HEK293 (cell line): ENCODE results near the gene RFPL2.

ENCODE experiments used
- ATF2 ChIP-seq: fragments of 450-650 bp; formaldehyde crosslinking; IDR thresholded peaks from 2 replicates; pipeline ENCODE4 v1.5.1; 2016; ENCODE audit warnings: missing biosample characterization, missing genetic modification characterization, low read depth
- BCL6B ChIP-seq: fragments of 450-650 bp; formaldehyde crosslinking; IDR thresholded peaks from 2 replicates; pipeline ENCODE4 v1.5.1; 2017; ENCODE audit warnings: missing biosample characterization, missing genetic modification characterization
- HOXD13 ChIP-seq: sonication (generic); formaldehyde crosslinking; IDR thresholded peaks from 2 replicates; pipeline ENCODE4 v1.8.0; 2022; ENCODE audit warnings: missing genetic modification reagents, borderline replicate concordance
- ZBTB1 ChIP-seq: fragments of 450-650 bp; formaldehyde crosslinking; IDR thresholded peaks from 2 replicates; pipeline ENCODE4 v1.5.1; 2016; ENCODE audit warnings: missing biosample characterization, missing genetic modification characterization
- ZBTB20 ChIP-seq: fragments of 450-650 bp; formaldehyde crosslinking; IDR thresholded peaks from 2 replicates; pipeline ENCODE4 v1.5.1; 2016; ENCODE audit warnings: missing biosample characterization, missing genetic modification characterization
- ZEB2 ChIP-seq: fragments of 450-650 bp; formaldehyde crosslinking; IDR thresholded peaks from 2 replicates; pipeline ENCODE4 v1.5.1; 2016; ENCODE audit warnings: missing biosample characterization, missing genetic modification characterization
- ZFP37 ChIP-seq: fragments of 450-650 bp; formaldehyde crosslinking; IDR thresholded peaks from 2 replicates; pipeline ENCODE4 v1.5.1; 2016; ENCODE audit warnings: missing biosample characterization, missing genetic modification characterization
- ZNF114 ChIP-seq: fragments of 450-650 bp; formaldehyde crosslinking; IDR thresholded peaks from 2 replicates; pipeline ENCODE4 v1.5.0; 2017; ENCODE audit warnings: missing biosample characterization, missing genetic modification characterization
- ZNF174 ChIP-seq: fragments of 450-650 bp; formaldehyde crosslinking; IDR thresholded peaks from 2 replicates; pipeline ENCODE4 v1.5.0; 2017; ENCODE audit warnings: missing biosample characterization, mild to moderate bottlenecking, missing genetic modification characterization
- ZNF19 ChIP-seq: fragments of 450-650 bp; formaldehyde crosslinking; IDR thresholded peaks from 2 replicates; pipeline ENCODE4; 2016; ENCODE audit warnings: missing biosample characterization, missing genetic modification characterization, low read depth
- ZNF221 ChIP-seq: fragments of 450-650 bp; formaldehyde crosslinking; IDR thresholded peaks from 2 replicates; pipeline ENCODE4 v1.5.1; 2017; ENCODE audit warnings: missing biosample characterization, missing genetic modification characterization, borderline replicate concordance
- ZNF280D ChIP-seq: fragments of 450-650 bp; formaldehyde crosslinking; IDR thresholded peaks from 2 replicates; pipeline ENCODE4 v1.5.1; 2016; ENCODE audit warnings: missing biosample characterization, missing genetic modification characterization
- ZNF311 ChIP-seq: fragments of 450-650 bp; formaldehyde crosslinking; IDR thresholded peaks from 2 replicates; pipeline ENCODE4 v1.5.1; 2017; ENCODE audit warnings: missing biosample characterization, missing genetic modification characterization, borderline replicate concordance
- ZNF341 ChIP-seq: fragments of 450-650 bp; formaldehyde crosslinking; IDR thresholded peaks from 2 replicates; pipeline ENCODE4; 2016; ENCODE audit warnings: low read depth, missing biosample characterization, missing genetic modification characterization
- ZNF394 ChIP-seq: fragments of 450-650 bp; formaldehyde crosslinking; IDR thresholded peaks from 2 replicates; pipeline ENCODE4 v1.5.1; 2016; ENCODE audit warnings: missing biosample characterization, missing genetic modification characterization, mild to moderate bottlenecking, moderate library complexity, borderline replicate concordance
- ZNF398 ChIP-seq: fragments of 450-650 bp; formaldehyde crosslinking; IDR thresholded peaks from 2 replicates; pipeline ENCODE4 v1.5.1; 2017; ENCODE audit warnings: missing biosample characterization, missing genetic modification characterization
- ZNF510 ChIP-seq: fragments of 450-650 bp; formaldehyde crosslinking; IDR thresholded peaks from 2 replicates; pipeline ENCODE4 v1.5.1; 2018; ENCODE audit warnings: mild to moderate bottlenecking, missing genetic modification characterization, missing biosample characterization; ENCODE audit not compliant: insufficient replicate concordance
- ZNF514 ChIP-seq: fragments of 450-650 bp; formaldehyde crosslinking; IDR thresholded peaks from 2 replicates; pipeline ENCODE4 v1.5.1; 2016; ENCODE audit warnings: missing biosample characterization, missing genetic modification characterization
- ZNF548 ChIP-seq: fragments of 450-650 bp; formaldehyde crosslinking; IDR thresholded peaks from 2 replicates; pipeline ENCODE4 v1.5.1; 2016; ENCODE audit warnings: missing biosample characterization, missing genetic modification characterization
- ZNF580 ChIP-seq: fragments of 450-650 bp; formaldehyde crosslinking; IDR thresholded peaks from 2 replicates; pipeline ENCODE4 v1.5.1; 2016; ENCODE audit warnings: missing biosample characterization, missing genetic modification characterization
- ZNF639 ChIP-seq: fragments of 450-650 bp; formaldehyde crosslinking; IDR thresholded peaks from 2 replicates; pipeline ENCODE4 v1.5.1; 2016; ENCODE audit warnings: missing biosample characterization, missing genetic modification characterization
- ZNF785 ChIP-seq: fragments of 450-650 bp; formaldehyde crosslinking; IDR thresholded peaks from 2 replicates; pipeline ENCODE4 v1.5.1; 2016; ENCODE audit warnings: missing biosample characterization, missing genetic modification characterization

RFPL2 gene

GRCh38 chr22:32204040-32204855 lies 625 bp downstream of the RFPL2 start (continued):
- no peak for TF ChIP-seq ZNF580 (tag by site-specific recombination)
- TF ChIP-seq ZNF398 (tag by site-specific recombination), result peak; percentile 68
- TF ChIP-seq ZNF510 (tag by site-specific recombination), result no peak
- no peak for TF ChIP-seq ZNF639 (tag by site-specific recombination)
- no peak for TF ChIP-seq ZBTB1
- no peak for TF ChIP-seq ZNF514 (tag by site-specific recombination)
- TF ChIP-seq ZNF785 (tag by site-specific recombination), result no peak
- no peak for TF ChIP-seq ZNF280D (tag by site-specific recombination)
- TF ChIP-seq ZNF548 (tag by site-specific recombination), result no peak
- no peak for TF ChIP-seq ATF2
- TF ChIP-seq ZBTB20 (tag by site-specific recombination), result peak; percentile 38; the same call in 1 of the 2 replicates
- no peak for TF ChIP-seq ZNF174
- TF ChIP-seq ZFP37 (tag by site-specific recombination), result no peak
- no peak for TF ChIP-seq BCL6B (tag by site-specific recombination)
- TF ChIP-seq ZEB2 (tag by site-specific recombination), result no peak
- no peak for TF ChIP-seq ZNF221 (tag by site-specific recombination)
- TF ChIP-seq ZNF311, result no peak
- no peak for TF ChIP-seq ZNF394
- no peak for TF ChIP-seq ZNF114
- TF ChIP-seq HOXD13 (CRISPR knock-in tag), result no peak
- TF ChIP-seq ZNF19, result no peak
- peak; percentile 91 for TF ChIP-seq ZNF341 (tag by site-specific recombination)
